ENCODE data around the gene RAP1GAP2.

The RAP1GAP2 gene

DNA sequence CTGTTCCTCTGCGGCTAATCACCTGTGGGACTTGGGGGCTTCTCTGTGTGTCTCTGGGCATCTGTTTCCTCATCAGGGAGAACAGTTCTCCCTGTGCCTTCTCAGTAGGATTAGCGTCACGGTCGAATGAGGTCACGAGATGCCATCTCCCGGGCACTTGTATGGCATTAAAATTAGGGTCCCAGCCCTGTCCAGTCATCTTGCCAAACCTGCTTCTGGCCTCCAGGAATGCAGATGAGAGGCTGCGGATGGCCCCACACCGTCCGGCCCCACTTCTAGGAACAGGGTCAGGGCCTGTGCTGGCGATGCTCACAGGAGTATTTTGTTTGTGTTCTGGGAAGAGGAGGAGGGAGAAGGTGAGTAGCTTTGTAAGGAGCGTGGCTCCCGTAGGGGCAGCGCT, 208.7 kb downstream of the RAP1GAP2 start:
- H3K4me3 ChIP-seq (ENCODE audit: low read length) = no peak overlapping the region
- TF ChIP-seq, protein P1, sequence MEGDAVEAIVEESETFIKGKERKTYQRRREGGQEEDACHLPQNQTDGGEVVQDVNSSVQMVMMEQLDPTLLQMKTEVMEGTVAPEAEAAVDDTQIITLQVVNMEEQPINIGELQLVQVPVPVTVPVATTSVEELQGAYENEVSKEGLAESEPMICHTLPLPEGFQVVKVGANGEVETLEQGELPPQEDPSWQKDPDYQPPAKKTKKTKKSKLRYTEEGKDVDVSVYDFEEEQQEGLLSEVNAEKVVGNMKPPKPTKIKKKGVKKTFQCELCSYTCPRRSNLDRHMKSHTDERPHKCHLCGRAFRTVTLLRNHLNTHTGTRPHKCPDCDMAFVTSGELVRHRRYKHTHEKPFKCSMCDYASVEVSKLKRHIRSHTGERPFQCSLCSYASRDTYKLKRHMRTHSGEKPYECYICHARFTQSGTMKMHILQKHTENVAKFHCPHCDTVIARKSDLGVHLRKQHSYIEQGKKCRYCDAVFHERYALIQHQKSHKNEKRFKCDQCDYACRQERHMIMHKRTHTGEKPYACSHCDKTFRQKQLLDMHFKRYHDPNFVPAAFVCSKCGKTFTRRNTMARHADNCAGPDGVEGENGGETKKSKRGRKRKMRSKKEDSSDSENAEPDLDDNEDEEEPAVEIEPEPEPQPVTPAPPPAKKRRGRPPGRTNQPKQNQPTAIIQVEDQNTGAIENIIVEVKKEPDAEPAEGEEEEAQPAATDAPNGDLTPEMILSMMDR (conservative IDR thresholded peaks at IDR 0.05; ENCODE audit: low read length) = no peak
- DNase-seq (ENCODE audit: low read depth) = no peak

DNA sequence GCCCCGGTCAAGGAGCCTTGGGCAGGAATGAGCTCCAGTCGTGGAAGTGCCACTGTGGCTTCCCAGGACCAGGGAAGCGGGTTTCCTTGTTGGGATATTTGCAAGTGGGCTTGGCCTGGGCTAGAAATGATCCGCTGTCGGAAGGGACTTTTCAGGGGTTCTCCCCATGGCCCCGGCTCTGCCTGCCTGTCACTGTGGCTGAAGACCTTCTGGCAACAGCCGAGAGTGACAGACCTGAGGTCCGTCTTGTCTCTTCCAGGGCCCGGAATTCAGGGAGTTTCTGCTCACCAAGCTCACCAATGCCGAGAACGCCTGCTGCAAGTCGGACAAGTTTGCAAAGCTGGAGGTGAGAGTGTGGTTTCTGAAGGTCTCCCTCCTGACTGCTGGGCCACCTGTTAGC, 209.5 kb downstream of the RAP1GAP2 start:
- TF ChIP-seq, protein P1 (conservative IDR thresholded peaks at IDR 0.05; ENCODE audit: low read length) = no peak
- H3K4me3 ChIP-seq (ENCODE audit: low read length) = no peak overlapping the region
- no peak for DNase-seq (ENCODE audit: low read depth)

DNA sequence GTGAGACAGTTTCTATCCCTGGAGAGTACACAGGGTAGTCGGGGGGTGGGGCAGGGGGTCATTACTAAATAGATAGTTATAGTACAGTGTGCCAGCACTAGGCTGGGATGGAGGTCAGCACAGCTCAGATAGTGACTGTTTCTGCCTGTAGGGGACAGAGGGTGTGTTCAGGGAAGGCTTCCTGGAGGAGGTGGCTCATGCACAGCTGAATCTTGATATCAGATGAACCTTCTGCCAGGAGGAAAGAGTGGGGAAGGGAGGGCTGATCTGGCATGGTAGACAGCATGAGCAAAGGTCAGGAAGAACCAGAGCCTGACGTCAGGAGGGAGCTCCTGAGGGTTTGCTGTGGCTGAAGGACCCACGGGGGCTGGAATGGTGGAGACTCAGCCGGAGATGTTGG, 210.6 kb downstream of the RAP1GAP2 start:
- H3K4me3 ChIP-seq (ENCODE audit: low read length) = no peak overlapping the region
- TF ChIP-seq, protein P1 (conservative IDR thresholded peaks at IDR 0.05; ENCODE audit: low read length) = no peak
- no peak for DNase-seq (ENCODE audit: low read depth)

DNA sequence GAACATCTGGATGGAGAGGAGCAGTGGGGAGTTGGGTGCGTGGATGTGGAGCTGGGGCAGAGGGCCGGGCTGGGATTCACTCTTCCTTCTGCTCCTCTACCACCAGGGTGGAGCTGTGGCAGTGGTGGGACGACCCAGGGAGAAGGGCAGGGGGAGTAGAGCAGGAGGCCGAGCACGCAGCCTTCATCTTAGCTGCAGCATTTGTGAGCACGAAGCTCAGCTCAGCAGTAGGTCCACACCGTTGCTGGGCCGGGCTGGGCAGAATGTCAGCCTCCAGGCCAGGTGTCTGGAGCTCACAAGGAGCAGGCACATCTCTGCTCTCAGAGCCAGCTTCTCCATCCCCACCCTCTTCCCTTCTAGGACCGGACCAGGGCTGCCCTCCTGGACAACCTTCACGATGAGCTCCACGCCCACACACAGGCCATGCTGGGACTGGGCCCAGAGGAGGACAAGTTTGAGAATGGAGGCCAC, 211.4 kb downstream of the RAP1GAP2 start:
- no peak overlapping the region for H3K4me3 ChIP-seq (ENCODE audit: low read length)
- no peak for DNase-seq (ENCODE audit: low read depth)
- TF ChIP-seq, protein P1 (conservative IDR thresholded peaks at IDR 0.05; ENCODE audit: low read length) = no peak

DNA sequence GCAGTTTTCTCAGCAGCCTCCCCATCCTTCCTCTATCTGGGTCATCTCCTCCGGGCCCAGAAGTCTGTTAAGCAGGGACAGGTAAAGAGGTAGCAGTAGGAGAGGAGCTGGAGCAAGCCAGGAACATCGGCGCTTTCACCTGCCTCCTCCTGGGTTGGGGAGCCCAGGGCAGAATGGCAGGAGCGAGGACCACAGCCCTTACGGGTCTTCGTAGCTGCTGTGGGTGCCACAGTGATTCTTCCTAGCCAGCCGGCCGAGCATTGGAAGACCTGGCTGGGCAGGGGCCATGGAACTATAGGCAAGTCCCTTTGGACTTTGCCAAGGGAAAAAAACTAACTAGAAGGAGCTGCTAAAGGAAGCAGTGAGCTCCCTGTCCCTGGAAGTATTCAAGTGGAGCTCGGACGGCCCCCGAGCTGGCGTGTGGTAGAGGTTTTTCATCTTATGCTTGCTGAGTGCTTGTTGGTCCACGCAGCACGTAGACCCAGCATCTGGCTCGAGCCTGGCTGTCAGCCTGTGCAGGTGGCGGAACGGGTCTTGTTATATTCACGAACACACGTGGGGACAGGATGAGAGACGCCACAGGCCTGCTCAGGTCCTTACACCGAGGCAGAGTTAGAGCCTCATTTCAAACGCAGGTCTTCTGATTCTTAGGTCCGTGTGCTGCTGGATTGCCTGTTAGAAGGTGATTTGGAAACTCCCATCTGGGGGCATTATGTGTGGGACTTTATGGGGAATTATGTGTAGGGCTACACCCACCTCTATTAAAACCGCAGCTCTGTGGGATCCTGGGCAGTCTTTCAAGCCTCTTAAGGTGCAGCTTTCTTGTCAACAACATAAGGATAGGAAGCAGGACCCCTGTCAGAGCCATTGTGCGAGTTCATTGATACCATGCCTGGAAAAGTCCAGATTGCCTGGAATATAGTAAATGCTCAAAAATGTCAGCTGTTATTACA, 212.4 kb downstream of the RAP1GAP2 start:
- no peak overlapping the region for H3K4me3 ChIP-seq (ENCODE audit: low read length)
- TF ChIP-seq, protein P1 (conservative IDR thresholded peaks at IDR 0.05; ENCODE audit: low read length) = no peak
- DNase-seq (ENCODE audit: low read depth) = no peak

DNA sequence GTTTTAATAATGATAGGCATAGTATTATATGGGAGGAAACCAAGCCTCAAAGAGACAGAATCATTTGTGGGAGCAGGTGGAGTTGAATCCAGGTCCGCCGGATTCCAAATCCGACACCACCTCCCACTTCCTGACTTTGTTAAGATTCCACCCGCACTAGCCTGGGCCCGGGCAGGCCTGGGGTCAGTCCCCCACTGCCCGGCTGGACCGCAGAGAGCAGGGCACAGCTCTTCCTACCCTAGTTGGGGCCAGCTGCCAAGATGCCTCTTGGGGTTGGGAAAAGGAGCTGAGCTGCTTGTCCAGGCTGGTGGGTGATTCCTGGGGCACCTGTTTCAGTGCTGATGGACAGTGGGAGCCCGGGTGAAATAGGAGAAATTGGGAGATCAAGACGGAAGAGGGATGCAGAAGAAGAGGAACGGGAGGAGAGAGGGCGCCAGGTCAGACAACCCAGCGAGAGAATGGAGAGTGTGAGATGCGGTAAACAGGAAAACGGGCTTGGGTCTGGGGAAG, 213.2 kb downstream of the RAP1GAP2 start:
- H3K4me3 ChIP-seq (ENCODE audit: low read length) = no peak overlapping the region
- TF ChIP-seq, protein P1 (conservative IDR thresholded peaks at IDR 0.05; ENCODE audit: low read length) = no peak
- no peak for DNase-seq (ENCODE audit: low read depth)

DNA sequence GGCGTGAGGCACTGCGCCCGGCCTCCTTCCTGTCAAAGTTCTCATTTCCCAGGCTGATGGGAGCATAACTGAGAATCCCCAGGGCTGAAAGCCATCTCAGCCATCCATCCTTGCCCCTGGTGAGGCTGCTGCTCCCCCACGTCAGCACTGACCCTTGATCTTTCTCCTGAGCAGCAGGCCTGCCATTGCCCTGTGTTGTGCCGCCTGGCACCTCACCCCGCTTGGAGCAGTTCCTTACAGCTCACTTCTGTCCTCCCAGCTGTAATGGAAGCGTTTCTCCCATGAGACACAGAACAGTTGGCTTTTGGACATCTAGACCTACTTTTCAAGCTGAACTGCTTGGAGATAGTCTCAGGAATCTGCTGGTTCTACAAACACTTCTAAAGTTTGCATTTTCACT, 215.7 kb downstream of the RAP1GAP2 start:
- no peak for DNase-seq (ENCODE audit: low read depth)
- TF ChIP-seq, protein P1 (conservative IDR thresholded peaks at IDR 0.05; ENCODE audit: low read length) = no peak
- H3K4me3 ChIP-seq (ENCODE audit: low read length) = no peak overlapping the region

All from AG10803 (cell line).